Astrocyte (in vitro differentiated cells and primary cell): ENCODE measurements around the gene NAA15. TPM values are rescaled to one million over a fixed set of nuclear protein-coding genes. Genes with fewer than 3 reads are reported as not detected.
A peak's percentile ranks its signal among the peaks of the same experiment; 100 is the strongest.

ENCODE experiments used
- DNase-seq: peaks from one replicate; pipeline ENCODE4 v3.0.0-alpha.2; 2010; ENCODE audit warnings: low read depth
- FAIRE-seq: peaks from 2 replicates; lab custom pipeline; 2011; peaks lifted over from hg19 to GRCh38; lab: Jason Lieb, UNC
- H2AFZ ChIP-seq: 2 replicates; pipeline ENCODE4 v1.6.0; 2012; ENCODE audit warnings: low read depth, low read length, inconsistent platforms
- H3K27ac ChIP-seq: 2 replicates; pipeline ENCODE4 v1.5.1; 2011; ENCODE audit warnings: low read depth, low read length, inconsistent platforms
- H3K27me3 ChIP-seq: 2 replicates; pipeline ENCODE4 v1.6.0; 2011; ENCODE audit warnings: low read length, inconsistent platforms; ENCODE audit not compliant: insufficient read depth
- H3K36me3 ChIP-seq: 2 replicates; pipeline ENCODE4 v1.5.1; 2011; ENCODE audit warnings: low read length, inconsistent platforms; ENCODE audit not compliant: insufficient read depth
- H3K4me1 ChIP-seq: 2 replicates; pipeline ENCODE4 v1.5.1; 2011; ENCODE audit warnings: low read length, inconsistent platforms; ENCODE audit not compliant: insufficient read depth
- H3K4me2 ChIP-seq: 2 replicates; pipeline ENCODE4 v1.6.0; 2012; ENCODE audit warnings: low read length, inconsistent platforms
- H3K4me3 ChIP-seq: 2 replicates; pipeline ENCODE4 v1.5.1; 2011; ENCODE audit warnings: low read depth, mild to moderate bottlenecking, low read length, inconsistent platforms; ENCODE audit not compliant: insufficient read depth
- H3K79me2 ChIP-seq: 2 replicates; pipeline ENCODE4 v1.6.0; 2012; ENCODE audit warnings: mild to moderate bottlenecking, low read length, inconsistent platforms; ENCODE audit not compliant: insufficient read depth
- H3K9ac ChIP-seq: 2 replicates; pipeline ENCODE4 v1.6.0; 2012; ENCODE audit warnings: mild to moderate bottlenecking, low read length, inconsistent platforms
- H3K9me3 ChIP-seq: 2 replicates; pipeline ENCODE4 v1.5.1; 2012; ENCODE audit warnings: low read depth, mild to moderate bottlenecking, low read length, inconsistent platforms; ENCODE audit not compliant: insufficient read depth
- H4K20me1 ChIP-seq: 2 replicates; pipeline ENCODE4 v1.6.0; 2012; ENCODE audit warnings: low read length, inconsistent platforms; ENCODE audit not compliant: insufficient read depth
- H3K27ac Mint-ChIP-seq: one replicate; pipeline ENCODE4 v1.8.0; 2021; ENCODE audit warnings: mild to moderate bottlenecking, mixed read lengths; ENCODE audit not compliant: unreplicated experiment
- H3K27me3 Mint-ChIP-seq: one replicate; pipeline ENCODE4 v1.8.0; 2021; ENCODE audit warnings: low read depth, mixed read lengths; ENCODE audit not compliant: unreplicated experiment
- H3K36me3 Mint-ChIP-seq: one replicate; pipeline ENCODE4 v1.8.0; 2021; ENCODE audit warnings: low read depth, mixed read lengths; ENCODE audit not compliant: unreplicated experiment
- H3K4me1 Mint-ChIP-seq: one replicate; pipeline ENCODE4 v1.8.0; 2021; ENCODE audit warnings: low read depth, mixed read lengths; ENCODE audit not compliant: unreplicated experiment
- H3K4me3 Mint-ChIP-seq: one replicate; pipeline ENCODE4 v1.8.0; 2021; ENCODE audit warnings: mild to moderate bottlenecking, moderate library complexity, mixed read lengths; ENCODE audit not compliant: unreplicated experiment
- H3K9me3 Mint-ChIP-seq: one replicate; pipeline ENCODE4 v1.8.0; 2021; ENCODE audit warnings: mild to moderate bottlenecking, mixed read lengths; ENCODE audit not compliant: unreplicated experiment
- CTCF ChIP-seq: IDR thresholded peaks from 2 replicates; pipeline ENCODE4 v1.5.1; 2011; ENCODE audit warnings: low read depth, mild to moderate bottlenecking, inconsistent platforms, low read length, moderate library complexity; ENCODE audit not compliant: insufficient read depth
- EZH2 ChIP-seq: IDR thresholded peaks from 2 replicates; pipeline ENCODE4 v1.6.1; 2012; ENCODE audit warnings: mild to moderate bottlenecking, low read length, inconsistent platforms; ENCODE audit not compliant: insufficient read depth
- total RNA-seq: library from RNA; stranded (reverse); gene quantifications from 2 replicates; pipeline ENCODE4 v1.2.1, GENCODE V29; 2021

Gene NAA15
- total RNA-seq, 1 donor from 2014 or later, result 64.5 TPM

- no peak for DNase-seq
- H3K4me2 ChIP-seq, result peak within 1 kb of the TSS; percentile 95
- peak within 1 kb of the TSS; percentile 95 for H3K27ac Mint-ChIP-seq
- H3K36me3 ChIP-seq, result no peaks in the 10 kb centered on the region
- H3K4me3 Mint-ChIP-seq, result peak within 1 kb of the TSS; percentile 96
- TF ChIP-seq EZH2 (no peak), CTCF (no peak)
- peaks cover 63% of the 10 kb centered on the region for H3K79me2 ChIP-seq
- peaks cover 41% of the 10 kb centered on the region for H3K4me1 Mint-ChIP-seq
- H3K9me3 Mint-ChIP-seq, result no peaks in the 10 kb centered on the region
- peak within 1 kb of the TSS; percentile 89 for H3K4me3 ChIP-seq
- FAIRE-seq, result no peak
- peaks cover 3% of the 10 kb centered on the region for H3K36me3 Mint-ChIP-seq
- H3K27ac ChIP-seq, result peak within 1 kb of the TSS; percentile 89
- peaks cover 12% of the 10 kb centered on the region for H3K4me1 ChIP-seq
- no peaks in the 10 kb centered on the region for H3K9me3 ChIP-seq
- H4K20me1 ChIP-seq, result peaks cover 43% of the 10 kb centered on the region
- H3K9ac ChIP-seq, result peak within 1 kb of the TSS; percentile 94
- H3K27me3 Mint-ChIP-seq, result no peaks in the 10 kb centered on the region
- H3K27me3 ChIP-seq, result no peaks in the 10 kb centered on the region
- H2AFZ ChIP-seq, result peak within 1 kb of the TSS; percentile 85
Measured at GRCh38 chr4:139454111-139455045, 153.1 kb downstream of the NAA15 start, which contains the start of gene RAB33B. TSS of gene RAB33B (plus strand) at chr4:139454121. CDS start at chr4:139454196, 75 bp downstream.

GRCh38 chr4:139455126-139455538 is 153.8 kb downstream of the NAA15 start:
- Histone ChIP-seq H3K4me1 (peaks cover 12% of the 10 kb centered on the region), H2AFZ (no peak overlapping the region), H3K27me3 (no peaks in the 10 kb centered on the region), H3K4me2 (peak overlapping the region; percentile 95), H3K9ac (peak overlapping the region; percentile 94), H4K20me1 (peaks cover 50% of the 10 kb centered on the region), H3K27ac (no peak overlapping the region), H3K4me3 (peak overlapping the region; percentile 89), H3K9me3 (no peaks in the 10 kb centered on the region), H3K79me2 (peaks cover 70% of the 10 kb centered on the region), H3K36me3 (no peaks in the 10 kb centered on the region)
- no peak for DNase-seq
- Mint-ChIP-seq H3K27ac (peak overlapping the region; percentile 79), H3K27me3 (no peaks in the 10 kb centered on the region), H3K36me3 (peaks cover 6% of the 10 kb centered on the region), H3K4me1 (peaks cover 45% of the 10 kb centered on the region), H3K4me3 (peak overlapping the region; percentile 94), H3K9me3 (no peaks in the 10 kb centered on the region)
- TF ChIP-seq EZH2, result no peak
- TF ChIP-seq CTCF, result no peak
- no peak for FAIRE-seq

- Histone ChIP-seq H3K9me3 (no peaks in the 10 kb centered on the region), H4K20me1 (peaks cover 62% of the 10 kb centered on the region), H3K9ac (no peak overlapping the region)
Measured at GRCh38 chr4:139457318-139457717, 156.0 kb downstream of the NAA15 start.

More at GRCh38 chr4:139457318-139457717, 156.0 kb downstream of the NAA15 start:
- Mint-ChIP-seq H3K27ac (no peak overlapping the region), H3K9me3 (no peaks in the 10 kb centered on the region), H3K4me3 (peak overlapping the region; percentile 55), H3K27me3 (no peaks in the 10 kb centered on the region), H3K36me3 (peaks cover 6% of the 10 kb centered on the region), H3K4me1 (peaks cover 43% of the 10 kb centered on the region)
- DNase-seq, result no peak
- Histone ChIP-seq H3K27me3 (no peaks in the 10 kb centered on the region), H3K4me1 (peaks cover 12% of the 10 kb centered on the region), H3K79me2 (peaks cover 74% of the 10 kb centered on the region), H3K36me3 (no peaks in the 10 kb centered on the region), H3K27ac (no peak overlapping the region), H3K4me2 (no peak overlapping the region), H2AFZ (no peak overlapping the region), H3K4me3 (no peak overlapping the region)
- TF ChIP-seq EZH2, result no peak
- TF ChIP-seq CTCF, result no peak
- no peak for FAIRE-seq
